Cardiac muscle cell (in vitro differentiated cells and primary cell): ENCODE measurements around the gene RIIAD1. TPM values are rescaled to one million over a fixed set of nuclear protein-coding genes. Genes with fewer than 3 reads are reported as not detected.
"Not testable (repeated sequence)": the region's sequence is repeated elsewhere in the genome, so short reads cannot be mapped to it uniquely, and the experiment has no call there.

Experiments
- DNase-seq, 2 donors: peaks; one replicate each; pipeline versions ENCODE4 v3.0.0 to v3.0.0-alpha.2; 2010 to 2017; ENCODE audit warnings: low read depth in 1 of 2, low spot score in 1 of 2
- H3K27ac ChIP-seq: fragments of 200-600 bp; sonication (generic); 2 replicates; pipeline ENCODE4 v1.5.1; 2016
- H3K27me3 ChIP-seq: fragments of 200-600 bp; sonication (generic); 2 replicates; pipeline ENCODE4 v1.6.0; 2016; ENCODE audit warnings: control low read depth
- H3K36me3 ChIP-seq: fragments of 200-600 bp; sonication (generic); 2 replicates; pipeline ENCODE4 v1.5.1; 2016; ENCODE audit warnings: control low read depth
- H3K4me1 ChIP-seq: fragments of 200-600 bp; sonication (generic); 2 replicates; pipeline ENCODE4 v1.8.1; 2017; ENCODE audit warnings: low read depth, mild to moderate bottlenecking, mixed run types
- H3K4me3 ChIP-seq: fragments of 200-600 bp; sonication (generic); 2 replicates; pipeline ENCODE4 v1.5.1; 2016; ENCODE audit warnings: mild to moderate bottlenecking
- H3K9me3 ChIP-seq: fragments of 200-600 bp; sonication (generic); 2 replicates; pipeline ENCODE4 v1.5.1; 2017; ENCODE audit warnings: low read depth, mild to moderate bottlenecking, control low read depth
- polyA plus RNA-seq: library from polyadenylated mRNA; unstranded; fragments of >200 nt; fragmentation: Nextera tagmentation; extraction: Ambion mirVana; gene quantifications from 2 replicates; pipeline ENCODE4 v1.2.1, GENCODE V29; 2016
- total RNA-seq: library from RNA; depleted of rRNA; stranded (reverse); fragments of >200 nt; gene quantifications from 2 replicates; pipeline ENCODE4 v1.2.3, GENCODE V29; 2016
- TF ChIP-seq, protein P1 (sequence below): IDR thresholded peaks from 2 replicates; pipeline ENCODE4 v1.5.1; 2012; ENCODE audit warnings: low read depth, mild to moderate bottlenecking, low read length

Gene RIIAD1
- total and polyA plus RNA-seq, 2 experiments from 2014 or later = not detected

DNA sequence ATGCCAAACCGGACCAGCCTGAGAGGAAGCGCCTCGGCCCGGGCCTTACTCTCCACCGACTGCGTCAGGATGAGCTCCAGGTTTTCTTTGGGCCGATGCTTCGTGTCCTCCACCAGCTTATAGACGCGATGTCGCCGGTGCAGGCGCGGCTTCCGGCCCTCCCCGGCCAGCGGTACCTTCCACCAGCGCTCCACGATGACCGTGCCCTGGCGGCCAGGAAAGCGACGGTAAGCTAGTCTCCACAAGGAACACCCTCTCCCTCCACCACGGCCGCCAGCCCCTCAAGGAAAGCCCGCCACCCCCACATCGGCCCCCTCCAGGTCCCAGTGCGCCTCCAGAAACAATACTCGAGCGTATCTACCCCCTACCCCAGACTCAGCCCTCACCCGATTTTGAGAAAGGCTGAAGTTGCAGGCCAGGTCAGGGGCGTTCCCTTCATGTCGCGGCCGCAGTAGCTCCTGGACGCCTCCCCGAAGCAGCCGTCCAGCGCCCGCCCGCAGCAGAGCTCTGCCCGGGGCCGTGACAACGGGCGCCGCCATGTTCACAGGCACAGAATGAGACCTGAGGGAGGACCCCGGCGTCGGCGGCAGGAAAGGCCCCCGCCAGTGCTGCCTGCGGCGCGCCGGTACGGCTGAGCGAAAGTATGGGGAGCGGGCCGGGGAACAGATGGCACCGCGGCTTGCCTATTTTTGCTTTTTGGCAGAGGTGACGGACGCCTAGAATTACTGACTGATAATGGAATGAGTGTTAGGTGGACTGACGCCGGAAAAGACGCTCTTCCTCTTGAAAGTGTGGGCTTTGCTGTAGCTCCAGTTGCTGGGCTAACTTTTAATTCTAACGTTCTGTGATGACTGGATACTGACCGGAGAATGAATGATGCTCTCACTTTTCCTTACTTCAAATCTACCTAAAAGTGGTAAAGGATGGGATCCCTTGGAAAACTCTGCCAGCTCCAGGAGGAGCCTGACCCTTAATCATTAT lies 41.9 kb downstream of the RIIAD1 start, which contains the start of gene MRPL9:
Gene MRPL9 (minus strand): TSS at position 556 of the 981 bp plus-strand sequence. CDS start 17 bp downstream, at position 539.
- H3K4me1 ChIP-seq = peaks cover 5% of the 10 kb centered on the region
- H3K4me3 ChIP-seq = peak within 1 kb of the TSS; percentile 83
- DNase-seq = peak; percentile 86 to 88
- H3K27me3 ChIP-seq = no peaks in the 10 kb centered on the region
- peak within 1 kb of the TSS; percentile 90 for H3K27ac ChIP-seq
- H3K9me3 ChIP-seq = no peaks in the 10 kb centered on the region
- TF ChIP-seq, protein P1, sequence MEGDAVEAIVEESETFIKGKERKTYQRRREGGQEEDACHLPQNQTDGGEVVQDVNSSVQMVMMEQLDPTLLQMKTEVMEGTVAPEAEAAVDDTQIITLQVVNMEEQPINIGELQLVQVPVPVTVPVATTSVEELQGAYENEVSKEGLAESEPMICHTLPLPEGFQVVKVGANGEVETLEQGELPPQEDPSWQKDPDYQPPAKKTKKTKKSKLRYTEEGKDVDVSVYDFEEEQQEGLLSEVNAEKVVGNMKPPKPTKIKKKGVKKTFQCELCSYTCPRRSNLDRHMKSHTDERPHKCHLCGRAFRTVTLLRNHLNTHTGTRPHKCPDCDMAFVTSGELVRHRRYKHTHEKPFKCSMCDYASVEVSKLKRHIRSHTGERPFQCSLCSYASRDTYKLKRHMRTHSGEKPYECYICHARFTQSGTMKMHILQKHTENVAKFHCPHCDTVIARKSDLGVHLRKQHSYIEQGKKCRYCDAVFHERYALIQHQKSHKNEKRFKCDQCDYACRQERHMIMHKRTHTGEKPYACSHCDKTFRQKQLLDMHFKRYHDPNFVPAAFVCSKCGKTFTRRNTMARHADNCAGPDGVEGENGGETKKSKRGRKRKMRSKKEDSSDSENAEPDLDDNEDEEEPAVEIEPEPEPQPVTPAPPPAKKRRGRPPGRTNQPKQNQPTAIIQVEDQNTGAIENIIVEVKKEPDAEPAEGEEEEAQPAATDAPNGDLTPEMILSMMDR = no peak
- H3K36me3 ChIP-seq = peaks cover 16% of the 10 kb centered on the region

DNA sequence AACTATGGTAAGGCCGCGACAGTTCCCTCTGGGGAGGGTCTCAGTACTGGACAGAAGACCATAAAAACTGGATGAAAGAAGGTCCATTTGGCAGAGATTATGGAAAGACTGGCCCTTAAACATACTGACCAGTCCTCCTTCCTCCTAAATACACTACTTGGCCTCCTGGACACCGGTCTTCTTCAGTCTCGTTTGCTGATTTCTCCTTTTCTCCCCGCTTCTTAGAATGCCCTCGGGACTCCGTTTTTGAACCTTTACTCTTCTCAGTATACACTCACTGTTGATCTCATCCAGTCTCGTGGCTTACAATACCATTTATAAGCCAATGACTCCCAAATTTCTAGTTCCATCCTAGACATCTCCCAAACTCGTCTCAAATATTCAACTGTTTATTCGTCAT lies 42.7 kb downstream of the RIIAD1 start:
- TF ChIP-seq, protein P1 = no peak
- Histone ChIP-seq H3K27me3 (no peaks in the 10 kb centered on the region), H3K27ac (peak overlapping the region; percentile 90), H3K4me3 (peak overlapping the region; percentile 83), H3K4me1 (peaks cover 5% of the 10 kb centered on the region), H3K9me3 (no peaks in the 10 kb centered on the region), H3K36me3 (peaks cover 16% of the 10 kb centered on the region)
- peak in 1 of 2 donors; percentile 2 for DNase-seq

DNA sequence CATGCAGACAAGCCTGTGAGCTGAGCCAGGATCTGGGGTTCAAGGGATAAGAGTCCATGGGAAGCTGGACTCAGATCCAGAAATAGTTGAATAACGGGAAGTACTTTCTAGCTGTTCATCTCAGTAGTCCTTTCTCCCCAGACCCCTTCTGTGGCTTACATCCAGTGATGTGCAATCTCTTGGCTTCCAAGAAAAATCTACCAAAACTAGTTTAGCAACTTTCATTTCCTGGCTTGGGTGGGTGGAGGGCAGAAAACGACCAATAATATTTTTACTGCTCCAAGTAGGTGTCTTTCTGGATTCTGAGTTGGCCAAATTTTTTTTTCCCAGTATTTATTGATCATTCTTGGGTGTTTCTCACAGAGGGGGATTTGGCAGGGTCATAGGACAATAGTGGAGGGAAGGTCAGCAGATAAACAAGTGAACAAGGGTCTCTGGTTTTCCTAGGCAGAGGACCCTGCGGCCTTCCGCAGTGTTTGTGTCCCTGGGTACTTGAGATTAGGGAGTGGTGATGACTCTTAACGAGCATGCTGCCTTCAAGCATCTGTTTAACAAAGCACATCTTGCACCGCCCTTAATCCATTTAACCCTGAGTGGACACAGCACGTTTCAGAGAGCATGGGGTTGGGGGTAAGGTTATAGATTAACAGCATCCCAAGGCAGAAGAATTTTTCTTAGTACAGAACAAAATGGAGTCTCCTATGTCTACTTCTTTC lies 47.2 kb downstream of the RIIAD1 start:
- H3K4me3 ChIP-seq, H3K9me3 ChIP-seq, H3K27ac ChIP-seq, H3K4me1 ChIP-seq, H3K27me3 ChIP-seq, H3K36me3 ChIP-seq: not testable (repeated sequence)
- DNase-seq = peak in 1 of 2 donors; percentile 1

DNA sequence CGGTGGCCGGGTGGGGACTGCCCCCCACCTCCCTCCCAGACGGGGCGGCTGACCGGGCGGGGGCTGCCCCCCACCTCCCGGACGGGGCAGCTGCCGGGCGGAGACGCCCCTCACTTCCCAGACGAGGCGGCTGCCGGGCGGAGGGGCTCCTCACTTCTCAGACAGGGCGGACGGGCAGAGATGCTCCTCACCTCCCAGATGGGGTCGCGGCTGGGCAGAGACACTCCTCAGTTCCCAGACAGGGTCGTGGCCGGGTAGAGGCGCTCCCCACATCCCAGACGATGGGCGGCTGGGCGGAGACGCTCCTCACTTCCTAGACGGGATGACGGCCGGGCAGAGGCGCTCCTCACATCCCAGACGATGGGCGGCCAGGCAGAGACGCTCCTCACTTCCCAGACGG lies 47.9 kb downstream of the RIIAD1 start:
- not testable (repeated sequence) for DNase-seq, H3K27ac ChIP-seq

DNA sequence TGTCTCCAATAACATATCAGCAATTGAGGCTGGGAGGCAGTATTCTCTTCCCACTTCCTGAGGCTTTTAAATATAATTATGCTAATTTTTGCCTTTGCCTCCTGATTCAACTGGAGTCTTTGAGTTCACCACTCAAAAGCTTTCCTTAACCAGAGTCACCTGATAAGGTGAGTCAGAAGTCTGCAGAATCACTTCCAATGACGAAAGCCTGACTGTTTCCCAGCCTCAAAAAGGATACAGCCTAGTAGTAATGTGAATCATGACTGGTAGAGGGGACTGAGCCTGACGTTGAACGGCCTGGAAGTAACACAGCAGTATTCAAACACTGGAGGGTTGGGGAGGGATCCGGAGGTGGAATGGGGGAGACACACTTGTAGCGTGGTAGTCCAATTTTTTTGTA lies 52.4 kb downstream of the RIIAD1 start:
- no peaks in the 10 kb centered on the region for H3K4me1 ChIP-seq
- TF ChIP-seq, protein P1 = no peak
- H3K4me3 ChIP-seq = no peak overlapping the region
- no peak overlapping the region for H3K27ac ChIP-seq
- no peaks in the 10 kb centered on the region for H3K9me3 ChIP-seq
- H3K36me3 ChIP-seq = peaks cover 5% of the 10 kb centered on the region
- H3K27me3 ChIP-seq = no peaks in the 10 kb centered on the region
- DNase-seq = peak in 1 of 2 donors; percentile 14

More for the DNA sequence above, 47.9 kb downstream of the RIIAD1 start:
- not testable (repeated sequence) for H3K36me3 ChIP-seq, H3K4me3 ChIP-seq, H3K9me3 ChIP-seq, H3K4me1 ChIP-seq, H3K27me3 ChIP-seq

DNA sequence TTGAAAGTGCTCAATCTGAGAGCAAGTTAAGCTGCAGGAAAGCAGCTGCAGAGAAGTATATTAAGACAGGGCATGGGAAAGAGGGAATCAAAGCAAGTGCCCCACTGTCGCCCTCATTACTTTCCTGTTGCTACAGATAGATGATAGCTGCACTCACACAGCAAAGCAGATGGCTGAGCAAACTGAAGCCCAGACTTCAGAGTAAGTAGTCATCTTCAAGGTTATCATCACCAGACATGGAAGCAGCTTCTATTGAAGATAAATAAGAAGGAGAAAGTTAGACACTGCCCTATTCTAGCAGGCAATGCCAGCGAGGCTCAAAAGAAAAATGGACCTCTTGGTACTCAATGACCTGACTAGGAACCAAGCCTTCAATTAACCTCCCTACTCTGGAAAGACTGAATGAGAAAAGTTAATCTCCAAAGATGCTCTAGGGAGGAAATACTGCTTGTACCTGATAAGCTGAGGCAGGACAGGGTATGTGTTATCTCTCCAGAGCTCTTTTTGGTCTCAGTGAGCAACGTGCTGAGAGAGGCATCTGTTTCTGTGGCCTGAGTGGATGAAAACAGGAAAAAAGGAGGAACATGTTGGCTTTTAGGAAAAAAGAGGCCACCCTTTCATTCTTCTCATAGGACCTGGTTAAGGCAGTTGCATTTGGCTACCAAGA lies 53.1 kb downstream of the RIIAD1 start:
- Histone ChIP-seq H3K36me3 (peaks cover 5% of the 10 kb centered on the region), H3K27me3 (no peaks in the 10 kb centered on the region), H3K9me3 (no peaks in the 10 kb centered on the region), H3K4me3 (no peak overlapping the region), H3K4me1 (no peaks in the 10 kb centered on the region), H3K27ac (no peak overlapping the region)
- no peak for DNase-seq
- TF ChIP-seq, protein P1 = no peak
